Adrenal gland (tissue), 5 donors: ENCODE results near the gene IMP3.

Experiments used
- CTCF ChIP-seq, 6 experiments: fragments of 450-650 bp in 4 of 6; fragments of 200-600 bp in 2 of 6; sonication (generic) in 1 of 6; IDR thresholded peaks; 1 replicate in 5 of 6; 2 replicates in 1 of 6; pipeline versions ENCODE4 v1.5.1 to v1.8.0; 2016 to 2021; ENCODE audit warnings: antibody characterized with exemption in 6 of 6, mild to moderate bottlenecking in 2 of 6, moderate library complexity in 1 of 6
- POLR2A ChIP-seq, 2 donors: fragments of 450-650 bp; IDR thresholded peaks; one replicate each; pipeline ENCODE4 v1.6.1; 2017; ENCODE audit warnings: antibody characterized with exemption in 2 of 2, mild to moderate bottlenecking in 2 of 2, moderate library complexity in 1 of 2
- donor health status: DM: no; HTN: no; CAD: no.

- no peak for TF ChIP-seq CTCF (IDR thresholded peaks at IDR 0.05)
- no peak for TF ChIP-seq POLR2A (IDR thresholded peaks at IDR 0.05)
Measured at GRCh38 chr15:75596703-75597345, 43.2 kb downstream of the IMP3 start.
